Activated CD4-positive, alpha-beta T cell treated with anti-CD3 and anti-CD28 coated beads, Interleukin-10, Interleukin-2, amounts not matched to agents 100 ng/mL and 50 ng/mL, durations not matched to agents 16 hours and 8 hours (primary cell): ENCODE data around the gene ERGIC2.
"Not testable (repeated sequence)": the region's sequence is repeated elsewhere in the genome, so short reads cannot be mapped to it uniquely, and the experiment has no call there.

Experiments
- DNase-seq: peaks from one replicate; pipeline ENCODE4 v3.0.0-alpha.2; 2020

ERGIC2 gene, protein sequence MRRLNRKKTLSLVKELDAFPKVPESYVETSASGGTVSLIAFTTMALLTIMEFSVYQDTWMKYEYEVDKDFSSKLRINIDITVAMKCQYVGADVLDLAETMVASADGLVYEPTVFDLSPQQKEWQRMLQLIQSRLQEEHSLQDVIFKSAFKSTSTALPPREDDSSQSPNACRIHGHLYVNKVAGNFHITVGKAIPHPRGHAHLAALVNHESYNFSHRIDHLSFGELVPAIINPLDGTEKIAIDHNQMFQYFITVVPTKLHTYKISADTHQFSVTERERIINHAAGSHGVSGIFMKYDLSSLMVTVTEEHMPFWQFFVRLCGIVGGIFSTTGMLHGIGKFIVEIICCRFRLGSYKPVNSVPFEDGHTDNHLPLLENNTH

DNA sequence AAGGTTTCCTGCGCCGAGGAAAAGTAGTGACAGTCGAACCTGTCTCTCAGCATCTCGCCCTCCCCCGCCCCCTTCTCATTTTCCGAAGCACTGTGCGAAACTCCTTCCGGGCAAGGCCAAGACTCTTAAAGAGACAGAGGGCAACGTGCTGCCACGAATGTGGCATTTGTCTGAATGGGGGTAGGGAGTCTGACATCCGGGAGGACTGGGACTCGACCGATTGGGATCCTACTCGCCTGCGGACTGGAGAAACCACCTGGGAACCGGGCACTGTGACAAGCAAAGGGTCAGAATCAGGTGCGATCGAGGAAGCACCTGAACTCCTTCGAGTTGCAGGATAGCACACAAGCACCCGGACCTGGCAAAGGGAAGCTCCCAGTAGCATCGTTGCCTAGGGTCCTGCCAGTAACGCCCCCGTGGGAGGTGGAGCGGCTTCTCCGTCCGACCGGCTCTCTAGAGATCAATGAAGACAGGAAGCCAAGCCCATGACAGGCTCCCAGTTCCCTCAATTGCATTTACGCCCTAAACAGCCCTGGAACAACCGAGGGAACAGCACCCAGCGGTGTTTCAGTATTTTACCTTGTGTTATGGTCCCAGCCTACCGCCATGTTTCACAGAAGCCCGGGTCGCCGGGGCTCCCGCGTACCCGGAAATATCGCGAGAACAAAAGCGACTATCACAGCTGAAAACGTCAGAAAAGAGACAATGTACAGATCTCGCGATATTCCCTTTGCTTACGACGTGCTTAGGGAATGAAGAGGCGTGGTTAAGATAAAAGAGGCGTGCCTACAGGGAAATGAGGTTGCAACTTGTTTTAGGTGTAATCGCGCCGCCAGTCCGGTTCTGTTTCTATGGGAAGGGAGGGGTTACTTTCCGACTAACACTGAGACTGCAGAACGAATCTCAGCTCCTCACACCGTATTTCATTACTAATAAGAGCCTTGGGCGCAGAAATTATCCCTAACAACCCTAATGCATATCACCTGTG lies at the start of gene ERGIC2:
ERGIC2 (minus strand) TSS at position 637 of the 988 bp plus-strand sequence. CDS start 9,539 bp downstream, outside the sequence.
- peak; percentile 97 for DNase-seq

GRCh38 chr12:29430716-29431044 lies 49.7 kb upstream of the ERGIC2 start:
- no peak for DNase-seq

GRCh38 chr12:29429999-29430715 lies 49.2 kb upstream of the ERGIC2 start:
- DNase-seq = no peak

GRCh38 chr12:29428633-29429032 lies 47.7 kb upstream of the ERGIC2 start:
- peak; percentile 25 for DNase-seq

DNA sequence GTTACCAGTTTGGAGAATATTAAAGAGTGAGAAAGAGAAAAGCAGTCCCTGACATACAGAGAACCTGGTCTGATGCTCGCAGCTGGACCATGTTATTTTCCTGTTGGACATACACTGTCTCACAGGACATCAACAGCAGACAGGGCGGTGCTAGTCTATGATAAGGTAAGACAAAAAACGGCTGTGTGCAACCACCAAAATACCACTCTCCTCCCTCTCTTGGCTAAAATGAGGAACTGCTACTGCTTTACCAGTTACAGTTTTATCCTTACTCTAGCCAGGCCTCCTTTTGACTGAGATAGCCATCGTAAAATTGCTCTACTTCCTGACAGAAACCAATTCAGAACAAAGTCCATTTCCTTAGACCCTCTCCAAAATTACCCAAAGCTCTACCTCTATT lies 47.0 kb upstream of the ERGIC2 start:
- peak; percentile 2 for DNase-seq

DNA sequence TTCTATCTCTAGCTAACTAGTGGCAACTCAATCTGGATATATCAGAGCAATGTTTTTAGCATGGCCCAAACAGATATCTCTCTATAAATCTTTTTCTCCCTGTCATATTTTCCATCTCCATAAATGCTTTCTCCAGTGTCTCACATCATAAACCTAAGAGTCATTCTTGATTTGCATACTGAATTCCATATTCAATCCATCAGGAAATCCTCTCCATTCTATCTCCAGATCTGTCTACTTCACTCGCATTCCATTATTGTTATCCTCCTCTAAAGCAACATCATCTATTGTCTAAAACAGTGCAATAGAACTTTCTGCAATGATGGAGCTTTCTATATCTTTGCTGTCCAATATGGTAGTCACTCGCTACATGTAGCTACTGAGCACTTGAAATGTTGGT lies 45.5 kb upstream of the ERGIC2 start:
- no peak for DNase-seq

DNA sequence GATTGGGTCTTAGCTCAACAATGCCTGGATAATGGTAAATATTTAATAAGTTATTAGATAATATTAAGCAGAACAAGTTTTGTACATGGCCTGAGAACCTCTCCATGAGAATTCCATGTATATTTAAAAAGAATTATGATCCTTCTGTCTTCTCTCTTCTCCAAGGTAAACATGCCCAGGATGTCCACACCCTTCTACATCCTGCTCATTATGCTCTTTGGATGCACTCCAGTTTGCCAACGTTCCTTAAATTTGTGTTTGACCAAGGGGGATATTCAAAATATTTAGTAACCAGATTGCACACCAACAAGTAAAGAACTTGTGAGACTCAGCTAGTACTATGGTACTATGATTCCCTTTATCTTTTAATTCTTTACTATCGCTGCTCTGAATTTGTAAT lies 44.8 kb upstream of the ERGIC2 start:
- no peak for DNase-seq

GRCh38 chr12:29416748-29417147 lies 35.8 kb upstream of the ERGIC2 start:
- DNase-seq = no peak

GRCh38 chr12:29415111-29415510 lies 34.1 kb upstream of the ERGIC2 start:
- no peak for DNase-seq

- DNase-seq = no peak
These were observed 33.4 kb upstream of the ERGIC2 start for GRCh38 chr12:29414368-29414767.

DNA sequence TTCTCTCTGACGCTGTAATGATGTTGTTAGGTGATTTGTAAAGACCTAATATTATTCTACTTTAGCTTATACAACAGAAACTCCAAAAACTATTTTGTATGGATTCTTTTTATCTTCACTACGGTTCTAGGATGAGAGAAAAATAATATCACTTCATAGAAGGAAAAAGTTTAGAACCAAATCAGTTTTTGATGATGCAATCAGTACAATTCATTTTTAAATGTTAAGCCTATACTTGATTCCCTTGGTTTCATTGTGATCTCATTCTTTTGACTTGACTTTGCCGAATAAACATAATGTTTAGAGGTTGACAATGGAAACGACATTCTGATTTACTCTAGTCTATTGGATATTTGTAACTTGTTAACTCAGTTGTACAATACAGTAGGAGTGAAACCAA lies 24.6 kb upstream of the ERGIC2 start:
- no peak for DNase-seq

DNA sequence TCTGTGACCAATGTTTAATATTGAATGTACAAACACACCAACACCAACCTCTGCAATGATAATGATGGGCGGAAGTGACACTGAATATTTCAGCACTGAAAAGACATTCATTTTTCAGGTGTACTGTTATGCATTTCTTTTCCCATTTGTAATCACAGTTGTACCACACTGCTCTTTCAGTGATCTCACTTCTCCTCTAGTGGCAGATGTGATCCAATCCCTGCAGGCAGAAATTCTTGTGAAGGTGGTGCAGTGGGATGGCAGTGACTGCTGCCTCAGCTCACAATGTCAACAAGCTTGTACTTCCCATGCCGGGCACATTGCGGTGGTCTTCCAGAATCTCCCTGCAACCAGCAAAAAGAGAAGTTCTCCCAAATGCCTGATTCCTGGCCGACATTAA lies 23.0 kb upstream of the ERGIC2 start:
- no peak for DNase-seq

- DNase-seq = no peak
These were observed 21.5 kb upstream of the ERGIC2 start for GRCh38 chr12:29402437-29402836.

DNA sequence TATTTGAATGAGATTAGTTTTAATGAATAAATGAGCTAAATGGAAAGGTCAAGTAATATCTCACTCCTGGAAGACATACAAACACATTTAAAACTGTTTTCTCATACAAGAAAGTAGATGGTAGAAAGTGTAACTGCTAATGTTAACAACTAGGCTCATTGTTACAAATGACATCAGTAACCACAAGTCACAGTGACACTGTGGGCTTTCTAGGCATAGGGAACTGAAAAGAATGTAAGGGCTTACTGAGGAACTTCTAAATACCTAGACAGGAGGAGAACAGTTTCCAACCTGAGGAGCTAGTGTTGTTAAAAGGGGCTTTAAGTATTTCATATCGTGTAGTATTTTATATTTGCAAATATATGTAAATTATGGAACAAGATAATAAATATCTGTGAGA lies 17.5 kb upstream of the ERGIC2 start:
- no peak for DNase-seq

- no peak for DNase-seq
These were observed 15.8 kb upstream of the ERGIC2 start for GRCh38 chr12:29396774-29397173.

GRCh38 chr12:29395356-29395755 lies 14.4 kb upstream of the ERGIC2 start:
- DNase-seq = no peak

- DNase-seq = peak; percentile 67
These were observed 9.4 kb upstream of the ERGIC2 start for GRCh38 chr12:29390419-29390818.

DNA sequence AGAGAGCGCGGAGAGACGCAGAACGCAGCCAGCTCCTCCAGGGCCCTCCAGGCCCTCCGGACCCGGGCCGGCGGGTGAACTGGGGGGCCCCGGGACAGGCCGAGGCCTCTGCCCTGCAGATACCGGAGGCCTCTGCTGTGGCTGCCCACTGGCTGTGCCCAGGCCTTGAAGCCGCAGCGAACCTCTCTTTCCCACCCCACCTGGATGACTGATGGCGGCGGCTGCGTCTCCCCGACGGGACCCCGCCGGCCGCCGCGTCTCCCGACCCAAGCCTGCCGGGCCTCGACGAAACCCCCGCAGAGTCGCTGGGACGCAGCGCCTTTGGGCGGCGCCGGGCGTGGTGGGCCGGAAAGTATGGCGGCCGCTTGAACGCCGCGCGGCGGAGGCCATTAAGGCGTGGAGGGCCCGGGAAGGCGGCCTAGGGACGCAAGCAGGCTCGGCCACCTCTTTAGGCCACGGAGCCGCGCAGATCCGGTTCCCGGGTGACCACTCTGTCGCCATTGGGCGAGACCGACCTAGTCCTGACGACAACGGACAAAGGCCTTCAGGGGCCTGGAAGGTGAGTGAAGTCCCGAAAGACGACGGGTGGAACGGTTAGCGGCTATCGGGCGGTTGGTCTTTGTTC lies 8.4 kb upstream of the ERGIC2 start:
- DNase-seq = no peak

DNA sequence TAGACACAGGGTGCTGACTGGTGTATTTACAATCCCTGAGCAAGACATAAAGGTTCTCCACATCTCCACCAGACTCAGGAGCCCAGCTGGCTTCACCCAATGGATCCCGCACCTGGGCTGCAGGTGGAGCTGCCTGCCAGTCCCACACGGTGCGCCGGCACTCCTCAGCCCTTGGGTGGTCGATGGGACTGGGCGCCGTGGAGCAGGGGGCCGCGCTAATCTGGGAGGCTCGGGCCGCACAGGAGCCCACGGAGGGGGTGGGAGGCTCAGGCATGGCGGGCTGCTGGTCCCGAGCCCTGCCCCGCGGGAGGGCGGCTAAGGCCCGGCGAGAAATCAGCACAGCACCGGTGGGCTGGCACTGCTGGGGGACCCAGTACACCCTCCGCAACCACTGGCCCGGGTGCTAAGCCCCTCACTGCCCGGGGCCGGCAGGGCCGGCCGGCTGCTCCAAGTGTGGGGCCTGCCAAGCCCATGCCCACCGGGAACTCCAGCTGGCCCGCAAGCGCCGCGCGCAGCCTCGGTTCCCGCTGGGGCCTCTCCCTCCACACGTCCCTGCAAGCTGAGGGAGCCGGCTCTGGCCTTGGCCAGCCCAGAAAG lies 5.2 kb upstream of the ERGIC2 start:
- DNase-seq = not testable (repeated sequence)

GRCh38 chr12:29385194-29385593 lies 4.2 kb upstream of the ERGIC2 start:
- not testable (repeated sequence) for DNase-seq

- DNase-seq = no peak
These were observed 1.3 kb upstream of the ERGIC2 start for GRCh38 chr12:29382251-29382650.

- DNase-seq = no peak
These were observed 4.9 kb downstream of the ERGIC2 start for GRCh38 chr12:29376118-29376517.
